Muscle of leg (tissue), 11 donors: ENCODE data around the gene SLC16A6. TPM values are rescaled to one million over a fixed set of nuclear protein-coding genes. Genes with fewer than 3 reads are reported as not detected.
"Not testable (repeated sequence)": the region's sequence is repeated elsewhere in the genome, so short reads cannot be mapped to it uniquely, and the experiment has no call there.

ENCODE experiments used
- DNase-seq: peaks from one replicate; pipeline ENCODE4 v3.0.0; 2013
- H3K27ac ChIP-seq: one replicate; pipeline ENCODE4 v1.5.1; 2013; ENCODE audit warnings: mild to moderate bottlenecking, low read length, control low read depth
- H3K27me3 ChIP-seq: one replicate; pipeline ENCODE4 v1.6.1; 2013; ENCODE audit warnings: low read length; ENCODE audit not compliant: control insufficient read depth, insufficient read depth
- H3K36me3 ChIP-seq: one replicate; pipeline ENCODE4 v1.6.1; 2013; ENCODE audit warnings: low read length; ENCODE audit not compliant: control insufficient read depth, insufficient read depth
- H3K4me1 ChIP-seq: one replicate; pipeline ENCODE4 v1.6.1; 2013; ENCODE audit warnings: low read length; ENCODE audit not compliant: control insufficient read depth, insufficient read depth
- H3K4me3 ChIP-seq: one replicate; pipeline ENCODE4 v1.5.1; 2013; ENCODE audit warnings: low read length, control low read depth
- H3K9me3 ChIP-seq: replicated peaks from 2 replicates; pipeline ENCODE4 v1.6.1; 2013; ENCODE audit warnings: low read depth, low read length; ENCODE audit not compliant: control insufficient read depth
- WGBS: methylation state at CpG from one replicate; pipeline ENCODE4 v1.1.5; 2013; ENCODE audit warnings: missing lambda C conversion rate; ENCODE audit not compliant: insufficient coverage; 5-methylcytosine and 5-hydroxymethylcytosine counted together
- polyA plus RNA-seq, 8 donors: library from polyadenylated mRNA; unstranded; fragments of 120-200 nt; gene quantifications; one replicate each; pipeline versions ENCODE4 v1.2.1 to v1.2.3, GENCODE V29; 2013; ENCODE audit warnings: inconsistent platforms in 1 of 8, low replicate concordance in 1 of 8; ENCODE audit not compliant: insufficient read length in 8 of 8, insufficient read depth in 1 of 8
- total RNA-seq: library from RNA; stranded (reverse); fragments of 120-200 nt; gene quantifications from one replicate; pipeline ENCODE4 v1.2.4, GENCODE V29; 2013

The SLC16A6 gene
- total and polyA plus RNA-seq, 9 donors, result 0.25 to 0.65 (median 0.36) TPM

- not testable (repeated sequence) for H3K27ac ChIP-seq, H3K4me1 ChIP-seq, H3K27me3 ChIP-seq, H3K4me3 ChIP-seq, H3K9me3 ChIP-seq, DNase-seq
- H3K36me3 ChIP-seq, result peaks cover 27% of the 10 kb centered on the region
- WGBS, result 88% methylated on average over 2 of the region's 7 CpGs
Measured at GRCh38 chr17:68253426-68253825, 37.5 kb downstream of the SLC16A6 start.

- Histone ChIP-seq H3K27me3 (no peaks in the 10 kb centered on the region), H3K4me1 (peaks cover 7% of the 10 kb centered on the region), H3K4me3 (no peak overlapping the region), H3K27ac (no peak overlapping the region), H3K36me3 (peaks cover 12% of the 10 kb centered on the region), H3K9me3 (no peaks in the 10 kb centered on the region)
- WGBS, result no CpG with 5 or more reads among the region's 7 CpGs
- no peak for DNase-seq
Measured at GRCh38 chr17:68249354-68249765, 41.6 kb downstream of the SLC16A6 start.

GRCh38 chr17:68248891-68249290 is 42.0 kb downstream of the SLC16A6 start:
- Histone ChIP-seq H3K4me1 (peaks cover 7% of the 10 kb centered on the region), H3K27me3 (no peaks in the 10 kb centered on the region), H3K9me3 (no peaks in the 10 kb centered on the region), H3K4me3 (no peak overlapping the region), H3K36me3 (peaks cover 12% of the 10 kb centered on the region), H3K27ac (peak overlapping the region; percentile 99)
- 97% methylated on average over 3 of the region's 5 CpGs for WGBS
- no peak for DNase-seq

- Histone ChIP-seq H3K27ac (peak overlapping the region; percentile 99), H3K4me3 (peak overlapping the region; percentile 96), H3K4me1 (peaks cover 7% of the 10 kb centered on the region), H3K9me3 (no peaks in the 10 kb centered on the region), H3K36me3 (peaks cover 12% of the 10 kb centered on the region), H3K27me3 (no peaks in the 10 kb centered on the region)
- WGBS, result 0% methylated on average over 7 of the region's 19 CpGs
- no peak for DNase-seq
Measured at GRCh38 chr17:68248199-68248825, 42.6 kb downstream of the SLC16A6 start.

- H3K4me3 ChIP-seq, result peak within 1 kb of the TSS; percentile 96
- peak; percentile 98 for DNase-seq
- peak within 1 kb of the TSS; percentile 99 for H3K27ac ChIP-seq
- WGBS, result 1% methylated on average over 93 of the region's 97 CpGs
- peaks cover 7% of the 10 kb centered on the region for H3K4me1 ChIP-seq
- no peaks in the 10 kb centered on the region for H3K9me3 ChIP-seq
- no peaks in the 10 kb centered on the region for H3K27me3 ChIP-seq
- peaks cover 11% of the 10 kb centered on the region for H3K36me3 ChIP-seq
Measured at GRCh38 chr17:68247445-68248198, 43.3 kb downstream of the SLC16A6 start, which contains the start of gene AMZ2. Gene AMZ2 (plus strand): TSS chr17:68248043. CDS start chr17:68250188, 2,145 bp downstream.

GRCh38 chr17:68246271-68247028 is 44.5 kb downstream of the SLC16A6 start:
- no peak for DNase-seq
- H3K27ac ChIP-seq, result no peak overlapping the region

GRCh38 chr17:68239632-68240366 is 51.1 kb downstream of the SLC16A6 start:
- DNase-seq, result no peak
- Histone ChIP-seq H3K4me1 (no peaks in the 10 kb centered on the region), H3K36me3 (no peaks in the 10 kb centered on the region), H3K4me3 (no peak overlapping the region), H3K27me3 (no peaks in the 10 kb centered on the region), H3K9me3 (no peaks in the 10 kb centered on the region), H3K27ac (no peak overlapping the region)
- WGBS, result 75% methylated on average over 2 of the region's 4 CpGs

More at GRCh38 chr17:68246271-68247028, 44.5 kb downstream of the SLC16A6 start:
- Histone ChIP-seq H3K36me3 (peaks cover 4% of the 10 kb centered on the region), H3K27me3 (no peaks in the 10 kb centered on the region), H3K9me3 (no peaks in the 10 kb centered on the region), H3K4me3 (no peak overlapping the region), H3K4me1 (peaks cover 7% of the 10 kb centered on the region)
- 90% methylated on average over 15 of the region's 24 CpGs for WGBS

GRCh38 chr17:68238871-68239253 is 52.1 kb downstream of the SLC16A6 start:
- no peak for DNase-seq
- no peaks in the 10 kb centered on the region for H3K4me1 ChIP-seq
- no peak overlapping the region for H3K27ac ChIP-seq
- no CpG with 5 or more reads among the region's 3 CpGs for WGBS
- no peaks in the 10 kb centered on the region for H3K36me3 ChIP-seq
- no peaks in the 10 kb centered on the region for H3K27me3 ChIP-seq
- no peak overlapping the region for H3K4me3 ChIP-seq
- H3K9me3 ChIP-seq, result no peaks in the 10 kb centered on the region

- Histone ChIP-seq H3K27me3 (no peaks in the 10 kb centered on the region), H3K36me3 (no peaks in the 10 kb centered on the region), H3K4me3 (no peak overlapping the region), H3K9me3 (no peaks in the 10 kb centered on the region), H3K4me1 (no peaks in the 10 kb centered on the region), H3K27ac (peak overlapping the region; percentile 29)
- DNase-seq, result no peak
- WGBS, result no CpG with 5 or more reads among the region's 3 CpGs
Measured at GRCh38 chr17:68238164-68238870, 52.6 kb downstream of the SLC16A6 start.
